NCI-H1092 (cell line): ENCODE data around the gene ST6GALNAC3.
"Not testable (repeated sequence)": the region's sequence is repeated elsewhere in the genome, so short reads cannot be mapped to it uniquely, and the experiment has no call there.

ENCODE experiments used
- DNase-seq: peaks from one replicate; lab custom pipeline; 2025; lab: John Stamatoyannopoulos, UW

ST6GALNAC3 gene

DNA sequence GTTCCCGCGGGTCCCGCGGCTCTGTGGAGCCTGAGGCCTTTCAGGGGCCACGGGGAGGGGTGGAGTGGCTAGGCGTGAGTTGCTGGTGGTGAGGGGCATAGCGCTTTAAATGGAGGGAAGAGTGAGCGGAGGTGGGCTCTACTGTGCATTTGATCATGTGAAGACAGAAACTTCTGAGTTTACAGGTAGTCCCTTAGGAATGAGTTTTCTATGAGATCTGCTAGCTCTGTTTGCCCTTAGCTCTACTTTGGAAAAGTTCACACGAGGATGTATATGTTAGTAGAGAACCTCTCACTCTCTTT is 593 bp downstream of the ST6GALNAC3 start:
- no peak for DNase-seq

DNA sequence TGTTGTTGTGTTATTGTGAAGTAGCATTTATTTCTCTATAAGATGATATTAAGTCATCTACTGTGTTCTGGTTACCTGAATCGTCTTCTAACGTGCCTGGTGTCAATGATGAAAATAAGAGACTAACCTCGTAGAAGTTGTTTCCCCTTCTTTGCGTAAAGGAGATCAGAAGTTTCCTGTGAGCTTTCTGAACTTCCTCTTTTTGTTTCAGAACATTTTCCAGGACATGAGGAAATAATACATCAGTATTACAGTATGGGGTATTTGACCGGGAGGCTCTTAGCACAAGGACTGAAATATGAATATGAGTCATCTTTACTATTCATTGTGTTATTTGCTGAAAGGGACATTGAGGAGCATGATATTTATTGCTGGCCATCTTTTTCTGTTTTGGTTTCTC is 1.3 kb downstream of the ST6GALNAC3 start:
- DNase-seq = no peak

DNA sequence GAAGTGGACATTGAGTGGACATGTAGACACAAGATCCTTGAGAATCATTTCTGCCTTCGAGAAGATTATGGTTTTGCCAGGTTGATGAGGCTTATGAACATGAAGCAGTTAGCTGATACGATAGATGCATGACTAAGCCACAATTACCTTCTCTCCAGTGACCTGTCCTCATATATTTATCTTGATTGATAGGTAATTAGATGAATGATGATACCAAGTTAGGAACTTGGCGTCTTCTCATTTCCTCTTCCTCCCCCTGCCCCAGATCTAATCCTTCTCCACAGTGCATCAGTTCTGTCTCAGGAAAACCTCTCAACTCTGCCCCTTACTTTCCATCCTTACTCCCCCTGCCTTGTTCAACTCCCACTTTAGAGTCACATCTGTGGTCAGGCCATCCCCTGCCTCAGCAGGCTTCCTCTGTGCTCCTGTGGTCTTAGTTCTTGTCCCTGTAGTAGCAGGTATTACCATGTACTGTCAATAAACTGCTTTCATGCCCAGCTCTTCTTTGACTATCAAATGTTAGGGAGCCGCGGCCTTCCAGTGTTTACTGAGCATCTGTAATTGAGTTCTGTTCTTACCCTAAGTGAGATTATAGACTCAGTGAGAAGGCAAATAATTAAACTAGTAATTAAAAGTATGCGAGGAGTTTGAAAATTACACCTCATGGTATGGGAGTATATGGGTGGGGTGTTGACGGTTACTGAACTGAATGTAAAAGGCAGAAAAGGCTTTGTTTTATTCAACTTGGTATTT is 5.1 kb downstream of the ST6GALNAC3 start:
- DNase-seq = no peak

DNA sequence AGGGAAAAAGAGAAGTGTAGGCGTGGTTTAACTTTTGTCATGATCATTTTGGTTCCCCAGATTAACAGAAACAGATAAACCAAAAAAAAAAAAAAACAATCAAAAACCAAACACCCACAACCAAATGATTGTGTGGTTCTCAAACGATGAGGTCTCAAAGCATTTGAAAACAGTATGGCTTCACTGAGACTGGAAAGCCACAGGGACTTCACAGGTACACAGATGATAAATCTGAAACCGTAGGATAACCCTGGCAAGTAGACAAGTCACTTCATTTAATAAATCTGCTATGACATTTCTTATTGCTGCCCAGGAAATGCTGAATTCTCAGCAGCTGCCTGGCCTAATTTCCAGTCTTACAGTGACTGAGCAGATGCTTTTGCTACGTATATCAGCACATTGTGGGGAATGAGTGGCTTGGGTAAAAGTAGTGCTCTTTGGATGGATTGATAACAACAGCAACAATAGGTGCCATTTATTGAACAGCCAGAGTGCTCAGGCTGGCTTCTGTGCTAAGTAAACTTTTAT is 6.1 kb downstream of the ST6GALNAC3 start:
- DNase-seq = no peak

DNA sequence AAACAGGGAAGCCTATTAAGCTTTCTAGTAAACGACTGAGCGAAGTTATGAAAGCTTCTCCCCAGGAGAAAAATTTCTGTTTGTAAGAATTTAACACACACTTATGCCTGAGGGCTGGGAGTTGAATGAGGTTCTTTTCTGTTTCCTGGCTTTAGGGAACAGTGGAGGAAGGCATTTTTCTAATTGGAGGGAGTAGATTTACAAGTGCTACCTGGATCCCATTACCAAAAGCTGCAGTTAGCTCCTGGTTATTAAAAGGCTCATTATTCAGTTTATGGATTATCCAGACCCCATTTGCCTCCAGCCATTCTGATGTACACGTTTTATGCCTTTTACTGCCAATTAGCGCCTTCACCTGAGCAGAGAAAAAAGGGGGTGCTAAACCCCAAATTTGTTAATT is 7.5 kb downstream of the ST6GALNAC3 start:
- no peak for DNase-seq

DNA sequence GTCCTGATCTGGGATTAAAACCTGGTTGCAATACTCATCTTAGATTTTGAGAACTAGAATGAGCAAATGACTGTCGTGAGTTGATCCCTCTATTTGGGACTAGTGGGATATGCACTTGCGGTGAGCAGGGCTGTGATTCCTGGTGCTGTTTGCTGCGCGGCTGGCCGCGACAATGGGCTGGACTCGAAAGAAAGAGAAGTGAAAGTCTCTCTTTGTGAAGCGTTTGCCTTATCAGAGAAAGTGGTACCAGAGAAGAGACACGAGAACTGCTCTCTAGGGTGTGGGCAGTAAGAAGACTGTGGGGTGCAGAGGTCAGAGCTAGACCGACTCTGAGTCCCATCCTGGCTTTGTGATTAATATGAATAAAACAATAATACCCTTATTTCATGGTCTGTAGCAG is 8.6 kb downstream of the ST6GALNAC3 start:
- no peak for DNase-seq

DNA sequence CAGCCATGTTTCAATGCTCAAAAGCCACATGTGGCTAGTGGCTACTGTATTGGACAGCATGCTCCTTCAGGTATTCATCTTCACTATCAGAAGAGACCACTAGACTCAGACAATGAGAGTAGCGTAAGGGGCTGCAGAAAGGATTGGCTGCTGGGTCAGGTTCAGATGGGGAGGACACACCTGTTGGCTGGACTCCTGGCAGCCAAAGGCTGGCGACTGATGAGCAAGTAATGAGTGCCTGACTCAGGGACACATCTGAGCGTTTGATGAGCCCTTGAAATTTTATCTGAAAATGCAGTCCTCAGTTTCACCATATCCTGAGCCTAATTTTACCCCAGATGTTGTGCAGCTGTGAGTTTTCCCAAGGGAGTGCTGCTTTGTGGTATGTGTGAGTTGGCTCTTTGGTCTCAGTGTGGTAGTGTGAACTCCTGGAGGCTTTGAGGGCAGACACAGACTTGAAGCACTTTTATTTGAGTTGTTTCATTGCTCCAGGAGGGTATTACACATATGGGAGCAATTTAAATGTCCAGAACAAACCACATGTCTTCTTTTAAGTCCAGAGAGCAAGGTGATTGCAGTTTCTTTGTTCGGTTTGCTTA is 9.6 kb downstream of the ST6GALNAC3 start:
- DNase-seq = no peak

DNA sequence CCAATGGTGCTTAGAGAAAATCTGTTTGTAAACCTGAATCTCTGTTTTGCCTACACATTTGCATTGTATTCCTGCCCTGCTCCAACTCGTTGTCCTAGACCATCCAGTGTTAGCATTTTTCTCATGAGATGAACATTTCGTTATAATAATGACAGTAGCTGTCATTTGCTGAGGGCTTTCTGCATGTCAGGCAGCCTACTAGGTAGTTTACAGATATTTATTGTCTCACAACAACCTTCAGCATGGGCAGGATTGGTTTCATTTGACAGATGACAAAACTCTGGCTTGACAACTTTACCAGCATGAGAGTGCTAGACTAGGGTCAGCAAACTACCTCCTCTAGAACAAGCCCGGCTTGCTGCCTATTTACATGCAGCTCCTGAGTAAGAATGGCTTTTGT is 10.1 kb downstream of the ST6GALNAC3 start:
- DNase-seq = no peak

DNA sequence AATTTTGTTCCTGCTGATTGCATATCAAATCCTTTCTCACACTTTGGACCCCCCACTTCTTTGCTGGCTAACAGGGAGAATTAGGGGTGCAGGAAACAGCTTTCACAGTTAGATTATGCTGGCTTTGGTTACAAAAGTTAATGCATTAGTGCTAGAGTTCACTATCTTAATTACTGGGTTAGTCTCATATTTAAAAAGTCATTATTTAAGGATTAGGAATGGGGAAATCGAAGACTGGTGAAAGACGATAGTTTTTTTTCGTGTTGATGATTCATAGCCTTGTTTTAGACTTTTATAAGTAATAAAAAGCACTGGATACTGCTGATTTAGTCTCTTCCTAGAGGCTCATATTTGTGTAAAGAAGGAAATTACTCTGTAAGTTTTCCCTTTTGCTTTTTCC is 11.6 kb downstream of the ST6GALNAC3 start:
- no peak for DNase-seq

DNA sequence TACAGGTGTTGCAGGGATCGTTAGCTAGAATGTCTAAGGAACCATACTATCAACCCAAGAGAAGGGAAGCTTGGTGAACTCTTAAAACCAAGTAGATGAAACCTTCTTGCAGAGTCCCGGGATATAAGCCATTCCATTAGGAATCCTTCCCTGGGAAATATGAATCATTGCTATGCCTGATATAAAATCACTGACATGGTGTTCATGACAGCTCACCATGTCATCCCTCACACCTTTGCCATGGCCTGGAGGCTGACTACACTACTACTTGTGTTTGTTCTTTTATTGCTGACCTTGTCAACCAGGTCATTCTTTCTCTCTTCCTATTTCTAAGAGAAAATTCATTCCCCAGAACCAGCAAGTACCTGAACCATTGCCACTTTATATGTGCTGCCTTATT is 12.1 kb downstream of the ST6GALNAC3 start:
- no peak for DNase-seq

DNA sequence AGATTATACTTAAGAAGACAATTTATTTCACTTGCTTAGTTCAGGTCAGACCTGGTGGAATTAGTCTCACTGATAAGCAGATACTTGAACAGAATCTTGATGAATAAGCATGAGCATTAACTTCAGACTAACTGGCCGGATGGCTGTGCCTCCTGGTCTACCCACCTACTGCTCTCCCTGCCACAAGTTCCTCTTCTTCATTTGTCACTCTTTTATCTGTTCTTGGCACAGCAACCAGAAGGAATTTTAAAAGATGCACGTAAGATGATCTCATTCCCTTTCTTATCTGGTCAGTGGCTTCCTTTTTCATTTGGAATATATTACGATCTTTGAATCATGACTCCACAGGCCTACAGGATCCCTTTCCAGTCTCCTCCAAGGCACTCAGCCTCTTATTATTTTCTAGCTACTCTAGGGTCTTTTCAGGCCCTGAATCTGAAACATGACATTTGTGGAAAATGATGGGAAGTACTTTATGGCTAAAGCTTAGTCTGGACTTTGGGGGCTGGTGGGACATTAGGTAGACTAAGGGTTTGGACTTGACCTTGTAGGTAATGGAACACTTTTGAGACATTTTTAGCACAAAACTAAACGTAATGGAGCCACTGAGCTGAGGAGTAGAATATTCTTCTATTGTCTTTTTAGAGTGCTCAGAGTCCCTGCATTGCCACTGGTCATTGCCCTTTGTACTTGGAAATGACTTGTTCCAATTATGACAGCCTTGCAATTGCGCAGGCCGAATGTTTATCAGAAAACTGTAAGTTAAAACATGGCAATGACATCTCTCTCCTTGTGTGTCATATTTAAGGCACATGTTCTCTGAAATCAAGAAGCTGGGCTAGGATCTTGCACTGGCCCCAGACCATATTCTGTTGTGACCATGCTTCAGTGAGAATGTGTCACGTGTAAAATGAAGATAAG is 16.0 kb downstream of the ST6GALNAC3 start:
- no peak for DNase-seq

DNA sequence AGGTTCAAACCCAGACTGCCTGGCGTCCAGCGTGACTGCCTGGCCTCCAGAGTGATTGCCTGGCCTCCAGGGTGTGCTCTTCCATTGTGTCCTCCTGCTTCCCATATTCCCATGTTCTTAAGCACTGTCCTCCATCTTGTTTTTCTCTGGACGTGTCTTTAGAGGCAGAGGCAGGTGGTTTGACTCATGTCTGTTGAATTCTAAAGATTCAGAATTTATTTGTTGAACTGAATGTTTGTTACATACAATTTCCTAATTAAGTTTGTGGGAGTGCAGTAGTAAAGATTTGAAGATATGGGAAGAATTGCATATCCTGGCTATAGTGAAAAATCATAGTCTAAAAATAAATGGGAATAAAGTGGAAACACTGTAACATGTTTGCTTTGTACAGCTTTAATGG is 18.3 kb downstream of the ST6GALNAC3 start:
- no peak for DNase-seq

DNA sequence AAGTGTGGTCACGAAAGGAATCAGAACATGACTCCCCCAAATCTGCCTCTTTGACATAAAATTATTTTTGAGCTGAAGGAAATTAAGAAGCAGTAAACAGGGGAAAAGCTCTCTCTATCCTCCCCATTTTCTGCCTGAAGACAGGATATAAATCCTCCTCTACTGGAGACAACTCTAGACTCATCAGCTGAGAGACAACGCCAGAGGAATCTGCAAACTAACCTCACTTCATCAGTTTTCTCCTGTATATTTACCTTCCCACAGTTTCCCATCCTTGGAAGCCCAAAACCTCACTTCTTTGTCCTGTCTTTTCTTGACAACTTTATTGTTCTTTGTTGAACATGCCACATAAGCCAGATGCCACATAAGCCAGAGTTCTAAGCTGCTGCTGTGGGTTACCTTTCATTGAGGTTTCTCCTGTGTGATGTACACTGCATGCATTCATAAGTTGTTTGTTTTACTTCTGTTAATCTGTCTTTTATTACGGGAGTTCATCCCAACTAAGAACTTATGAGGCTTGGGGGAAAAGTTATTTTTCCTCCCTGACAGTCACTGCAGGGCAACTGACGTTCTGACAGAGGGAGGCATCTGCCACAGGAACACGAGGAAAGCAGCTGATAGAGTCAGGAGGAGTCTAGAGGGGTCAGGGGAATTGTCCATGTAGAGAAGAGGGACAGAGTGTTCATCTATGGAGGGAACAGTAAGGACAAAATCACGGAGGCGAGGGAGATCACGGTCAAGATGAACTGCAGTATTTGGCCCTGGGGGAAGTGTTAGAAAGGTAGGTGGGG is 19.2 kb downstream of the ST6GALNAC3 start:
- DNase-seq = no peak

DNA sequence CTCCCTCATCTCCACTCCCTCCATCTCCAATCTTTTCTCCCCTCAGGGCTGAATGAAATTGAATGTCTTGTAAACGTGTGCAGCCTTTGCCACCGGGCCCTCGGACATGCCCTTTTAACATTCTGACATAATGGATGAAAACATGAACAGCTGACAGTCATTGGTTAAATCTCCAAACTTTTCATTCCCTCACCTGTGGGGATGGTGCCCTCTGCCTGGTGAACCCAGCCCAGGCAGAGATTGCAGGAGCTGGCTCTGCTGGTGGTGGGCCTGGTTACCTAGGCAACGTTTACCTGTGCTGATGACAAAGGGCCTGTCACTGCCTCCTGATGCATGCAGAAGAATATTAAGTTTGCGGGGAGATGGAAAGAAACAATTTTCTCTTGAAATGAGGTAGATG is 21.3 kb downstream of the ST6GALNAC3 start:
- DNase-seq = no peak

DNA sequence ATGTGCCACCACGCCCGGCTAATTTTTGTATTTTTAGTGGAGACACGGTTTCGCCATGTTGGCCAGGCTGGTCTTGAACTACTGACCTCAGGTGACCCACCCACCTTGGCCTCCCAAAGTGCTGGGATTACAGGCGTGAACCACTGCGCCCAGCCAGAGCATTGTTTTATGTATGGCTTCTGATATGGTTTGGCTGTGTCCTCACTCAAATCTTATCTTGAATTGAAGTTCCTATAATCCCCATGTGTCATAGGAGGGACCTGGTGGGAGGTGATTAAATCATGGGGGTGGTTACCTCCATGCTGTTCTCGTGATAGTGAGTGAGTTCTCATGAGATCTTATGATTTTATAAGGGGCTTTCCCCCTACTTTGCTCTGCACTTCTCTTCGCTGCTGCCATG is 22.5 kb downstream of the ST6GALNAC3 start:
- not testable (repeated sequence) for DNase-seq

DNA sequence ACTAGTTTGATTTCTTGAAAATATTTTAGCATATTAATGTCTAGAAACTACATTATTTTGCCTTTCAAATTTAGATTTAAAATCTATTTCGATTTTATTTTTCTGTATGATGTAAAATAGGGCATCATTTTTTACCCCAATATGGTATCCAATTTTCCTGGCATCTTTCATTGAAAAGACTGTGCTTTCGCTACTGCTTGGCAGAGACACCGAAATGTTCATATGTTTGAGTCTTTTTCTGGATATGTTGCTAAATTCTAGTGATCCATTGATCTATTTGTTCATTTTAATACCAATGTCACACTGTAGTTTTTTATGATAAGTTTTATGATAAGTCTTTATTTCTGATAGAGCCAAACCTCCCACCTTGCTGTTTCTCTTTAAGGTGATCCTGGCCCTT is 24.3 kb downstream of the ST6GALNAC3 start:
- no peak for DNase-seq

DNA sequence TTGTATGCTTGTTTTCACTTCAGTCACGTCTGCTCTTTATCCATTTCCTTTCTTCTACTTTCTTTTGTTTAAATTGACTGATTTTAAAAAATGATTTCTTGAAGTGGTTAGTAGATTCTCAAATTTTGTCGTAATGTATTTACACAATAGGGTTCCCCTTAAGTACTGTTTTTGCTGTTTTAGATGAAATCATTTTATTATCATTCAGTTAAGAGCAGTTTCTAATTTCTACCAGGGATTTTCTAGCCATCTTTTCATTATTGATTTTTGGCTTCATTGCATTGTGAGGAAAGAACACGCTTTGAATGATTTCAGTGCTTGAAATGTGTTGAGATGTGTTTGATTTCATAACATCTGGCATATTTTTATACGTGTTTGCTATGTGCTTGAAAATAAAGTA is 27.0 kb downstream of the ST6GALNAC3 start:
- DNase-seq = no peak

DNA sequence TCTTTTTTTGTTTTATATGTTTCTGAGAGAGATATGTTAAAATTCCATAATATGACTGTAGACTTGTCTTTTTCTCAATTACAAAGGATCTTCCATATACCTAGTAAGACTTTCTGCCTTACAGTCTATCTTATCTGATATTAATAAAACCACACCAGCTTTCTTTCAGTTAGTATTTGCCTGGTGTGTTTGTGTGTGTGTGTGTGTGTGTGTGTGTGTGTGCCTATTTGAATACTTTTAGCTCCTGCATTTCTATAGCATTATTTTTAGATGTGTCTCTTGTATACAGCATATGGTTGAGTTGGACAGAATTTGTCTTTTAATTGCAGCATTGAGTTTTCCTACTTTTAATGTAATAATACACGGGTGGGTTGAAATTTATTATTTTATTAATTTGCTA is 27.5 kb downstream of the ST6GALNAC3 start:
- no peak for DNase-seq

DNA sequence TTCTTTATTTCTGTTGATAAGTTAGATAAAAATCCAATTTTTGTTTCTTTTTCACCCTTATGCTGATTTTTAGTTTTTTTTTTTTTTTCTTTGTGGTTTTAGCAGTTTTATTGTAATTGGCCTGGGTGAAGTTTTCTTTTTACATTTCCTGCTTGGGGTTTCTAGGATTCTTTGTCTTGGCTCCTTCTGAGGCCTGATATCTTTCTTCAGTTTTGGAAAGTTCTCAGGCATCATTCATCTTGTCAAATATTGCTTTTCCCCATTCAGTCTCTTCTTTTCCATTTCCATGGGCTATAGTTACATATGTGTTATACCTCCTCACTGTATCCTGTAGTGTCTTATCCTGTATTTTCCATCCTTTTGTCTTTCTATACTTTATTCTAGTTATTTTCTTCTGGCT is 28.5 kb downstream of the ST6GALNAC3 start:
- DNase-seq = no peak

DNA sequence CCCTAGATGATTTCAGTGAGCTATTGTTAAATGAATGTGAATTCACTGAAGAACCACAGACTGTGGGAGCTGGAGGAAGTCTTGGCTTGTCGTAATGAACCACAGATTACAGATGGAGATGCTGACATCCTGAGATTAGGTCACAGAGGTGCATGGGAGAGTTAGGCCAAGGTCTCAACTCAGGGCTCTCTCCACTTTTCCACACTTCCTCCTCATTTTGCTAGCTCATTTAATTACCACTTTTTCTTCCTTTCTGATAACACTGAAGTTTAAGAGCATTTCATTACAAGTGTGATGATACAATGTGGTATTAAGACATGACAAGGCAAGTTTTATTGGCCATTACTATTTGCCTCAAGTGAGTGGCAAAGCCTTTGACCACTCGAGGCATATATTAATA is 30.8 kb downstream of the ST6GALNAC3 start:
- no peak for DNase-seq

DNA sequence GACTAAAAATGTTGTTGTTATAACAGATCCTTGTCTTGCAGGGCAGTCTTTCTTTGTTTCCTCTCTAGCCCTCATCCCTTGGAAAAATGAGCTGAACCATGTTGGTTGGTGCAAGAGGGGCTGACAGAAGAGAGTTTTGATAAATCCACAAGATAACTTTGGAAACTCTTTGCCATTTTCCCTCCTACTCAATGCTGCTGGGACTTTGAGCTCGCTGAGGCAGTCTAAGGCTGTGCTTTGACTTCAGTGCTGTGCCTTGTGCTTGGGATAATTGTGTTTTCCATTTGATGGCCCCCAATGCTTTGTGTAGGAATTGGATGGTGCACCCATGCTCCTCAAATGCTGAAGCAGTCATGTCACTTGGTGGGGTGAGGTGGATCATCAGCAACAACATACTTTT is 31.7 kb downstream of the ST6GALNAC3 start:
- no peak for DNase-seq

DNA sequence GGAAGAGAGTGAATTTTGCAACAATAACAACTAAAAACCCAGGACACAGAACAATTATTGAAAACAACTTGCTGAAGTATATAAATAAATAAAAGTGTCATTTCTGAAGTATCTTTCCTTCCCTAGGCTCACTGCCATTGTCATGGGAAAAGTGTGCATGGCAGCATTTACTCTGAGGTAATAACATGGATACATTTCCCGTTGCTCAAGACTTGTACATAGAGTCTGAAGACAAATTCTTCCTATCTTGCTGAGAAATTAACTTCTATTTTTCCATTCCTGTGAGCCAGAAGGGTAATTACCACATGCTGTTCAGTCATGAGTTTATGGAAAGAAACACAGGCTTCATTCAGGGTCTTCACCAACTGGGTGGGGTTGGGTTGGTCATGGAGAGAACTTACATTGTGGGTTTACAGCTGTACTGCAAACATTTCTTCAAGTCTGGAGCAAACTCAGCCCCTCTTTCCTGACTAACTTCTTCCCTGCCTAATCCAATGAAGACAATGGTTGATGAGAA is 32.2 kb downstream of the ST6GALNAC3 start:
- DNase-seq = no peak
